GM23248 (cell line): Measurements from ENCODE around the gene LSMEM2.

ENCODE experiments used
- EZH2 ChIP-seq: fragments of 200-600 bp; sonication (generic); IDR thresholded peaks from 2 replicates; pipeline ENCODE4 v1.6.1; 2018; ENCODE audit warnings: antibody characterized with exemption, mild to moderate bottlenecking; ENCODE audit not compliant: insufficient read depth, poor library complexity, severe bottlenecking
- EZH2phosphoT487 ChIP-seq: fragments of 200-600 bp; sonication (generic); IDR thresholded peaks from 2 replicates; pipeline ENCODE4 v1.6.1; 2018; ENCODE audit warnings: antibody characterized with exemption, moderate library complexity, mild to moderate bottlenecking, low read depth; ENCODE audit not compliant: insufficient read depth

GRCh38 chr3:50229490-50229889 lies 49.4 kb upstream of the LSMEM2 start:
- TF ChIP-seq EZH2phosphoT487 (no peak), EZH2 (no peak)
